NCI-H1092 treated with DMSO at 0.1 percent for 48 hours (cell line): ENCODE measurements around the gene CYP1A1.
A peak's percentile ranks its signal among the peaks of the same experiment; 100 is the strongest.

Experiments
- DNase-seq: peaks from one replicate; lab custom pipeline; 2025; lab: John Stamatoyannopoulos, UW

The CYP1A1 gene, protein sequence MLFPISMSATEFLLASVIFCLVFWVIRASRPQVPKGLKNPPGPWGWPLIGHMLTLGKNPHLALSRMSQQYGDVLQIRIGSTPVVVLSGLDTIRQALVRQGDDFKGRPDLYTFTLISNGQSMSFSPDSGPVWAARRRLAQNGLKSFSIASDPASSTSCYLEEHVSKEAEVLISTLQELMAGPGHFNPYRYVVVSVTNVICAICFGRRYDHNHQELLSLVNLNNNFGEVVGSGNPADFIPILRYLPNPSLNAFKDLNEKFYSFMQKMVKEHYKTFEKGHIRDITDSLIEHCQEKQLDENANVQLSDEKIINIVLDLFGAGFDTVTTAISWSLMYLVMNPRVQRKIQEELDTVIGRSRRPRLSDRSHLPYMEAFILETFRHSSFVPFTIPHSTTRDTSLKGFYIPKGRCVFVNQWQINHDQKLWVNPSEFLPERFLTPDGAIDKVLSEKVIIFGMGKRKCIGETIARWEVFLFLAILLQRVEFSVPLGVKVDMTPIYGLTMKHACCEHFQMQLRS

GRCh38 chr15:74725225-74725774 is at the start of gene CYP1A1:
TSS of gene CYP1A1 (minus strand) at chr15:74725528. CDS start at chr15:74723097, 2,431 bp downstream.
- no peak for DNase-seq

- no peak for DNase-seq
These were observed 48.5 kb upstream of the CYP1A1 start for GRCh38 chr15:74773731-74774252.

- DNase-seq = no peak
These were observed 48.0 kb upstream of the CYP1A1 start for GRCh38 chr15:74773329-74773728.

GRCh38 chr15:74770211-74770903 is 45.0 kb upstream of the CYP1A1 start:
- no peak for DNase-seq

GRCh38 chr15:74769463-74770025 is 44.2 kb upstream of the CYP1A1 start:
- DNase-seq = no peak

DNA sequence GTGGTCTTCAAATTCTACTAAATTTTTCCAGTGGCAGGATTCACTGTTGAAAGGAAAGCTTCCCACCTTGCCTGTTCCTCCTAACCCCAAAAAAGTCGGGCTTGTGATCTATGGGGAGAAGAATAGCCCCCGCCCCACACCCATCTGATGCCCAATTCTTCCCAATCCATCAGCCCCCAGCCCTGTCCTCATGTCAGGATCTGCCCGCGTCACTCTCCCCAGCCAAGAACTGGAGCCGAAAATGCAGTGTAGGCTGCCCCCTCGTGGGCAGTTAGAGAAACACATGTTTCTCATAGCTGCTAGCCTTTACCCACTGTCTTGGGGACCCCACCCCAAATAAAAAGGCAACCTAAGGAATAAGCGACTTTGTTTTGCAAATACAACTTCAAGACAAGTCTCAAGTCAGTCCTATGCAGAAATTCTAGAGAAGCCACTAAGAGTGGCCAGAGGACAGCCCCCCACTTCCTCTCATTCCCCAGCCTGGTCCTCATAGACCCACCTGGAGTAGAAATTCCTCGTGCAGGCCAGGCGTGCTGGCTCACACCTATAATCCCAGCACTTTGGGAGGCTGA is 43.5 kb upstream of the CYP1A1 start:
- peak; percentile 42 for DNase-seq

DNA sequence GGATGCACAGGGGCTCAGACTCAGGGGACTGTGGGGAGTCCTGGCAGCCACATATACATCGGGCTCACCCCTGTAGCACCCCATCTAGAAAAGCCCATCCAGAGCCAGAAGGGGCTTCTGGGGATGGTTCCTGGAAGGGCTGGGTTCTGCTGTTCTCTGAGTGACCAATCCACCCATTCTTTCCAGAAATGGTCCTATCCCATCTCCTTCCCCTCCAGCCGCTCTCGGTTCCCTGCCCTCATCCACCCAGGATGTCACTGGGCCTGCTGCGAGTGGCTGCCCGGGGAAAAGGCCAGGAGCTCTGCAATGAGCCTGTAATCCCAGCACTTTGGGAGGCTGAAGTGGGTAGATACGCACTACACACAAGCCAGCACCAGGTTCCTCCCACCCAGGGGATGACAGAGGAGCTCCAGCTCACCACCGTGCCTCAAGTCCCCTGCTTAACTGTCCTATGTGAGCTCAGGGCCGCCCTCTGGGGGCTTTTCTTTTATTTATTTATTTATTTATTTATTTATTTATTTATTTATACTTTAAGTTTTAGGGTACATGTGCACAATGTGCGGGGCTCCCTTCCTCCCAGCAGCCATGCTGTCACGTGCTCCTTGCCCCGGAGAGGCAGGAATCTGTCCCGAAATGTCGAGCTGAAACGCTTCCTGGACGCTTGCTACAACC is 42.9 kb upstream of the CYP1A1 start:
- DNase-seq = no peak

- DNase-seq = no peak
These were observed 42.1 kb upstream of the CYP1A1 start for GRCh38 chr15:74767167-74768098.

GRCh38 chr15:74763416-74763815 is 38.1 kb upstream of the CYP1A1 start:
- no peak for DNase-seq

- no peak for DNase-seq
These were observed 37.4 kb upstream of the CYP1A1 start for GRCh38 chr15:74762791-74763150.

GRCh38 chr15:74758736-74759135 is 33.4 kb upstream of the CYP1A1 start:
- no peak for DNase-seq

DNA sequence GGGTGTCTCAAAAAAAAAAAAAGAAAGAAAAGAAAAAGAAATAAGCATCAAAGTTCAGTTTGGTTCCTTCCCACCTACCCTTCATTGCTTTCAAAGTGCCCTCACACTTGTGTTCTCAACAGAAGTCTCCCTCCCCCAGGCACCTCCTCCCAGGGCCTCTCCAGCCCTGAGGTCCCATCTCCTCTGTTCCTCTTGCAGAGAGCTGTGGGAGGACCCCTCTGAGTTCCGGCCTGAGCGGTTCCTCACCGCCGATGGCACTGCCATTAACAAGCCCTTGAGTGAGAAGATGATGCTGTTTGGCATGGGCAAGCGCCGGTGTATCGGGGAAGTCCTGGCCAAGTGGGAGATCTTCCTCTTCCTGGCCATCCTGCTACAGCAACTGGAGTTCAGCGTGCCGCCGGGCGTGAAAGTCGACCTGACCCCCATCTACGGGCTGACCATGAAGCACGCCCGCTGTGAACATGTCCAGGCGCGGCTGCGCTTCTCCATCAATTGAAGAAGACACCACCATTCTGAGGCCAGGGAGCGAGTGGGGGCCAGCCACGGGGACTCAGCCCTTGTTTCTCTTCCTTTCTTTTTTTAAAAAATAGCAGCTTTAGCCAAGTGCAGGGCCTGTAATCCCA is 29.4 kb upstream of the CYP1A1 start:
- DNase-seq = no peak

DNA sequence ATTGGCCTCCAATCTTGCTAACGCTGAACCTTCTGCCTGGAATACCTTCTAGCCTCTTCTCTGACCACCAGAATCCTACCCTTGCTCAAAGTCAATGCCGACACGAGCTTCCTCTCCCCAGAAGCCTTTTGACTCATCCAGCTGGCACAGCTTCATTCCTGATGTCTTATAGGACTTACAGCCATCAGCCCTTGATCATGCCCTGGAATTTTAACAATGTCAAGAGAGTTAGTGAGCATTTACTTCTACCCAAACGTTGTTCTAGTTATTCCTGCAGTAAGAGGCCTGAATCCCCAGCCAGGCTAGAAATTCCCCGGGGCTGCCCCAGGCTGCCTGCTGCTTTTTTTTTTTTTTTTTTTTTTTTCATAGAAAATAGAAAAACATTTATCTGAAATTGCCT is 27.2 kb upstream of the CYP1A1 start:
- DNase-seq = no peak

- no peak for DNase-seq
These were observed 26.7 kb upstream of the CYP1A1 start for GRCh38 chr15:74752011-74752410.

DNA sequence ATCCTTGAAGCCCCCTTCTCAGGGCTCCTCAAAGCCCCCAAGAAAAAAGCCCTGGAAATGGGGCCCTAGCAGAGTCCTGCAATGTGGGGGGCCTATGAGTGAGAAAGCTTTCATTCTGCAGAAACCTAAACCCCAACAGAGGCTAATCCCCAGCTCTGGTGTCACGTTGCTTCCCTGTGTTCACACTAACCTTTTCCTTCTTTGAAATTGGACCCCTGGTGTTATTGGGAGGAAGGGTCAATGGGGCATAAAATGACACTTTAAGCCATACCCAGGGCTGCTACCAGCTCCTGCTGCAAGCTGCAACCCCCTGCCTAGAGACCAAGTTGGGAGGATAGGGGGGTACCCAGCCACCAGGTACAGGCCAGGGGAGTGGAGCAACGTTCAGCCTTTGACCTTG is 25.4 kb upstream of the CYP1A1 start:
- DNase-seq = no peak

GRCh38 chr15:74749832-74750231 is 24.5 kb upstream of the CYP1A1 start:
- DNase-seq = no peak

DNA sequence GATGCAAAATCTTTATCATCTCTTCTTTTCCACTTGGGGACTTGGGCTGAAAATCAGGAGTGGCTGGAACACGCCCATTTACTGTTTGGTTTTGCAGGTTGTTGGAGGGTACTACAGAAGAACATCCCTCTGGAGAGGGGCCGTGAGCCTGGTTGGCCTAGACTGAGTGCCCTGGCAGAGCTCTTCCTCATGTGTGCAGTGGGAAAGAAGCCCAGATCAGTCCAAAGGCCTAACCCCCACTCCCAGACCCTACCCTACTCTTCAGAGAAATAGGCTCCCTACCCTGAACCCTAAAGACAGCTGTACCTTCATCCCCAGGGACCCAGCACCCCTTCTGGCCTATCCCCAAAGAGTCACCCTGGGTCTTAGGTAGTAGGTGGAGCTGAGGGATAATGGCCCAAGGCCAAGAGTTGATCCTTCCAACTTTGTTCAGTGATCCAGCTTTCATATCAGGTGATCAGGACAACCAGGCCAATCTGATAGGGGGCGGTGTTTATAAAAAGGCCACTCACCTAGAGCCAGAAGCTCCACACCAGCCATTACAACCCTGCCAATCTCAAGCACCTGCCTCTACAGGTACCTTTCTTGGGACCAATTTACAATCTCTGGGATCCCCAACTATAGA is 23.1 kb upstream of the CYP1A1 start, which contains the start of gene CYP1A2:
Gene CYP1A2 (plus strand): TSS at position 524 of the 625 bp plus-strand sequence. CDS start 894 bp downstream, outside the sequence.
- DNase-seq = no peak

DNA sequence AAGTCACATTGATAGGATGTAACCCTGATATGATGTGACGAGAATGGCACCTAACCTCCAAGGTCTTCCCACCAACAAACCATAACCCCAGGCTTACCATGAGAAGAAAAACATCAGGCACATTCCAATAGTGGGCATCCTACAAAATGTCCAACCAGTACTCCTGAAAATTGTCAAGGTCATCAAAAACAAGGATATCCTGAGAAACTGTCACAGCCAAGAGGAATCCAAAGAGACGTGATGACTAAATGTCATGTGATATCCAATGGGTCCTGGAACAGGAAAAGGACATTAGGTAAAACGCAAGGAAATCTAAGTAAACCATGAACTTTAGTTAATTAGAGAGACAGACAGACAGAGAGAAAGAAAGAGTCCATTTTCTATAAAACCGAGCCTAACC is 21.1 kb upstream of the CYP1A1 start:
- DNase-seq = no peak

- no peak for DNase-seq
These were observed 17.1 kb upstream of the CYP1A1 start for GRCh38 chr15:74742422-74742821.
